HCT116 (cell line): ENCODE results near the gene ETFDH. TPM values are rescaled to one million over a fixed set of nuclear protein-coding genes. Genes with fewer than 3 reads are reported as not detected.

Source experiments
- ATAC-seq: fragments of 200-7000 bp; cut with Tn5 transposase; 2 replicates; pipeline ENCODE4 v1.9.1; 2020; ENCODE audit warnings: mild to moderate bottlenecking, moderate library complexity
- BruUV-seq: library from RNA; stranded (reverse); fragments of 400-500 nt; replicated peaks from 2 replicates; lab custom pipeline; 2021; lab: Mats Ljungman, UMichigan
- CTCF ChIA-PET: fragments of 300-600 bp; sonication (Branson Sonifier 250); formaldehyde crosslinking; loops from one replicate; lab custom pipeline; 2021; ENCODE audit warnings: antibody characterized with exemption; lab: Charles Lee
- POLR2A ChIA-PET: fragments of 300-600, 350-600 bp; sonication (Branson Sonifier 250); formaldehyde crosslinking; loops from one replicate; lab custom pipeline; 2021; ENCODE audit warnings: antibody characterized with exemption; lab: Charles Lee
- RAD21 ChIA-PET, 2 experiments: fragments of 300-600 bp; sonication (Branson Sonifier 250); formaldehyde crosslinking; loops; one replicate each; lab custom pipeline; 2023; ENCODE audit warnings: low total read pairs in 2 of 2; ENCODE audit not compliant: uncharacterized antibody in 2 of 2, unreplicated experiment in 2 of 2, low non-redundant PET in 1 of 2; lab: Charles Lee
- DNase-seq: peaks from one replicate; pipeline ENCODE4 v3.0.0-alpha.2; 2010; ENCODE audit warnings: low read depth, low spot score
- H2AFZ ChIP-seq: fragments of 200-600 bp; shearing (Covaris generic), sonication (generic); 2 replicates; pipeline ENCODE4 v1.6.1; 2017; ENCODE audit warnings: low read depth, mixed run types, mixed read lengths, antibody characterized with exemption, low read length; ENCODE audit not compliant: poor library complexity, severe bottlenecking
- H3K27ac ChIP-seq: 2 replicates; pipeline ENCODE4 v1.5.1; 2012; ENCODE audit warnings: low read depth, low read length
- H3K27me3 ChIP-seq: fragments of 200-600 bp; sonication (generic); 2 replicates; pipeline ENCODE4 v1.6.1; 2016; ENCODE audit warnings: mixed run types, low read length, mixed read lengths; ENCODE audit not compliant: insufficient read depth
- H3K36me3 ChIP-seq, 2 experiments: fragments of 200-500 bp in 1 of 2; fragments of 200-600 bp in 1 of 2; sonication (Bioruptor generic) in 1 of 2; sonication (generic) in 1 of 2; 2 replicates each; pipeline versions ENCODE4 v1.5.1 to v1.6.1; 2014 to 2016; ENCODE audit warnings: low read length in 2 of 2, inconsistent platforms in 1 of 2, mixed read lengths in 1 of 2, mixed run types in 1 of 2; ENCODE audit not compliant: insufficient read depth in 2 of 2, control insufficient read depth in 1 of 2
- H3K4me1 ChIP-seq, 2 experiments: fragments of 200-600 bp in 1 of 2; sonication (generic) in 1 of 2; 2 replicates each; pipeline versions ENCODE4 v1.5.1 to v1.6.1; 2012 to 2017; ENCODE audit warnings: low read length in 2 of 2, inconsistent platforms in 1 of 2, mild to moderate bottlenecking in 1 of 2, mixed read lengths in 1 of 2, mixed run types in 1 of 2, moderate library complexity in 1 of 2; ENCODE audit not compliant: insufficient read depth in 2 of 2, control insufficient read depth in 1 of 2
- H3K4me2 ChIP-seq: fragments of 200-600 bp; sonication (generic); 2 replicates; pipeline ENCODE4 v1.6.1; 2017; ENCODE audit warnings: mixed run types, low read length, mixed read lengths
- H3K4me3 ChIP-seq, 2 experiments: fragments of 200-600 bp in 1 of 2; sonication (generic) in 1 of 2; replicated peaks in 1 of 2; 2 replicates each; pipeline ENCODE4 v1.5.1; 2011 to 2016; ENCODE audit warnings: low read length in 2 of 2, control low read depth in 1 of 2, low read depth in 1 of 2, mild to moderate bottlenecking in 1 of 2, mixed read lengths in 1 of 2, mixed run types in 1 of 2
- H3K79me2 ChIP-seq: fragments of 200-600 bp; sonication (generic); 2 replicates; pipeline ENCODE4 v1.6.1; 2017; ENCODE audit warnings: mild to moderate bottlenecking, mixed run types, low read length, moderate library complexity, mixed read lengths; ENCODE audit not compliant: insufficient read depth
- H3K9ac ChIP-seq: fragments of 200-600 bp; sonication (generic); 2 replicates; pipeline ENCODE4 v1.6.1; 2016; ENCODE audit warnings: low read length, mixed read lengths
- H3K9me2 ChIP-seq: fragments of 200-600 bp; sonication (generic), shearing (Covaris generic); 2 replicates; pipeline ENCODE4 v1.6.1; 2017; ENCODE audit warnings: mixed run types, mild to moderate bottlenecking, moderate library complexity; ENCODE audit not compliant: insufficient read depth
- H3K9me3 ChIP-seq, 2 experiments: fragments of 200-500 bp in 1 of 2; fragments of 200-600 bp in 1 of 2; sonication (Bioruptor generic) in 1 of 2; sonication (generic) in 1 of 2; 2 replicates each; pipeline ENCODE4 v1.6.1; 2014 to 2017; ENCODE audit warnings: low read length in 2 of 2, mixed read lengths in 2 of 2, inconsistent platforms in 1 of 2, low read depth in 1 of 2, mild to moderate bottlenecking in 1 of 2, mixed run types in 1 of 2, moderate library complexity in 1 of 2; ENCODE audit not compliant: control insufficient read depth in 1 of 2, insufficient read depth in 1 of 2
- H4K20me1 ChIP-seq: fragments of 200-600 bp; sonication (generic), shearing (Covaris generic); 2 replicates; pipeline ENCODE4 v1.6.1; 2017; ENCODE audit warnings: mixed run types, mild to moderate bottlenecking, moderate library complexity; ENCODE audit not compliant: insufficient read depth
- ATF3 ChIP-seq: IDR thresholded peaks from 2 replicates; pipeline ENCODE4 v1.6.1; 2012
- ELF1 ChIP-seq: IDR thresholded peaks from 2 replicates; pipeline ENCODE4 v1.6.1; 2012; ENCODE audit warnings: low read depth, borderline replicate concordance
- EZH2phosphoT487 ChIP-seq: fragments of 200-600 bp; IDR thresholded peaks from 2 replicates; pipeline ENCODE4 v1.6.1; 2018; ENCODE audit warnings: antibody characterized with exemption, borderline replicate concordance
- FOSL1 ChIP-seq: IDR thresholded peaks from 2 replicates; pipeline ENCODE4 v1.6.1; 2012; ENCODE audit warnings: low read depth
- JUND ChIP-seq: IDR thresholded peaks from 2 replicates; pipeline ENCODE4 v1.6.1; 2012
- POLR2AphosphoS5 ChIP-seq: IDR thresholded peaks from 2 replicates; pipeline ENCODE4 v1.6.1; 2011; ENCODE audit warnings: mild to moderate bottlenecking, low read depth, low read length, moderate library complexity
- REST ChIP-seq: IDR thresholded peaks from 2 replicates; pipeline ENCODE4 v1.6.1; 2012; ENCODE audit warnings: low read depth
- SP1 ChIP-seq: IDR thresholded peaks from 2 replicates; pipeline ENCODE4 v1.6.1; 2012; ENCODE audit warnings: low read depth
- SRF ChIP-seq: IDR thresholded peaks from 2 replicates; pipeline ENCODE4 v1.6.1; 2012; ENCODE audit warnings: low read depth
- TCF7L2 ChIP-seq: IDR thresholded peaks from 2 replicates; pipeline ENCODE4 v1.7.0; 2011; ENCODE audit warnings: borderline replicate concordance, inconsistent platforms; ENCODE audit not compliant: insufficient read depth, insufficient read length; ENCODE audit errors: extremely low read depth
- ZBTB33 ChIP-seq: IDR thresholded peaks from 2 replicates; pipeline ENCODE4 v1.6.1; 2011; ENCODE audit warnings: mild to moderate bottlenecking, low read length, moderate library complexity; ENCODE audit not compliant: insufficient replicate concordance; ENCODE audit errors: extremely low read depth
- ZNF274 ChIP-seq: fragments of 200-500 bp; sonication (Bioruptor generic); IDR thresholded peaks from 2 replicates; pipeline ENCODE4 v1.6.1; 2014; ENCODE audit warnings: mild to moderate bottlenecking, low read depth, low read length, inconsistent platforms
- intact Hi-C: fragments of 100-400 bp; cut with micrococcal nuclease; formaldehyde crosslinking; loops from 2 replicates; pipeline ENCODE4 v1.10.0; 2022
- total RNA-seq: library from RNA; stranded (reverse); gene quantifications from one replicate; pipeline ENCODE4 v1.2.1, GENCODE V29; 2021; ENCODE audit not compliant: unreplicated experiment

ETFDH gene
- total RNA-seq, 1 experiment from 2014 or later = 22.2 TPM

- no peaks in the 10 kb centered on the region for H3K27me3 ChIP-seq
- no TSS peak for BruUV-seq
- no peaks in the 10 kb centered on the region for H3K9me3 ChIP-seq
- H3K9ac ChIP-seq = no peak overlapping the region
- no peak overlapping the region for H3K4me2 ChIP-seq
- H3K4me3 ChIP-seq = no peak overlapping the region
- no peaks in the 10 kb centered on the region for H4K20me1 ChIP-seq
- no peak for TF ChIP-seq SP1
- no peak for TF ChIP-seq ZBTB33
- no peak for TF ChIP-seq POLR2AphosphoS5
- no peak for TF ChIP-seq EZH2phosphoT487
- TF ChIP-seq TCF7L2 = no peak
- no peak for TF ChIP-seq FOSL1
- intact Hi-C loops = no loop called here
- 0 out of 4 replicates have a peak, but pooled peaks cover 0 to 4% of the 10 kb centered on the region in 2 experiments for H3K4me1 ChIP-seq
- no peaks in the 10 kb centered on the region for H3K9me2 ChIP-seq
- no peak for ATAC-seq
- RAD21 ChIA-PET = no interaction called here
- POLR2A ChIA-PET = no interaction called here
- H2AFZ ChIP-seq = no peak overlapping the region
- no peaks in the 10 kb centered on the region for H3K79me2 ChIP-seq
- no peak overlapping the region for H3K27ac ChIP-seq
- CTCF ChIA-PET = no interaction called here
- no peak for DNase-seq
- no peaks in the 10 kb centered on the region for H3K36me3 ChIP-seq
Observed at GRCh38 chr4:158630893-158631292, 41.2 kb upstream of the ETFDH start.

GRCh38 chr4:158636619-158637018 lies 35.5 kb upstream of the ETFDH start:
- DNase-seq (no peak), ATAC-seq (no peak)
- no TSS peak for BruUV-seq
- Histone ChIP-seq H2AFZ (no peak overlapping the region), H3K9ac (no peak overlapping the region), H3K79me2 (no peaks in the 10 kb centered on the region), H3K9me2 (no peaks in the 10 kb centered on the region), H3K4me1 (no peaks in the 10 kb centered on the region), H4K20me1 (no peaks in the 10 kb centered on the region), H3K4me3 (no peak overlapping the region), H3K4me2 (no peak overlapping the region), H3K27me3 (no peaks in the 10 kb centered on the region), H3K27ac (no peak overlapping the region), H3K36me3 (no peaks in the 10 kb centered on the region), H3K9me3 (no peaks in the 10 kb centered on the region)
- intact Hi-C loops = no loop called here
- ChIA-PET RAD21 (no interaction called here), CTCF (no interaction called here), POLR2A (no interaction called here)
- TF ChIP-seq ATF3 = no peak
- no peak for TF ChIP-seq POLR2AphosphoS5
- TF ChIP-seq REST = no peak
- no peak for TF ChIP-seq SRF
- no peak for TF ChIP-seq ELF1
- TF ChIP-seq ZNF274 = no peak
- no peak for TF ChIP-seq ZBTB33
- no peak for TF ChIP-seq JUND
- no peak for TF ChIP-seq TCF7L2
